ENCODE measurements around the gene CLASP1. TPM values are rescaled to one million over a fixed set of nuclear protein-coding genes. Genes with fewer than 3 reads are reported as not detected.

CLASP1 gene
- total and polyA plus RNA-seq, 2 of the 8 experiments (the other 6 are each of a cell fraction or from before 2014, with no cell fraction given) = 7.3 to 53.9 TPM

DNA sequence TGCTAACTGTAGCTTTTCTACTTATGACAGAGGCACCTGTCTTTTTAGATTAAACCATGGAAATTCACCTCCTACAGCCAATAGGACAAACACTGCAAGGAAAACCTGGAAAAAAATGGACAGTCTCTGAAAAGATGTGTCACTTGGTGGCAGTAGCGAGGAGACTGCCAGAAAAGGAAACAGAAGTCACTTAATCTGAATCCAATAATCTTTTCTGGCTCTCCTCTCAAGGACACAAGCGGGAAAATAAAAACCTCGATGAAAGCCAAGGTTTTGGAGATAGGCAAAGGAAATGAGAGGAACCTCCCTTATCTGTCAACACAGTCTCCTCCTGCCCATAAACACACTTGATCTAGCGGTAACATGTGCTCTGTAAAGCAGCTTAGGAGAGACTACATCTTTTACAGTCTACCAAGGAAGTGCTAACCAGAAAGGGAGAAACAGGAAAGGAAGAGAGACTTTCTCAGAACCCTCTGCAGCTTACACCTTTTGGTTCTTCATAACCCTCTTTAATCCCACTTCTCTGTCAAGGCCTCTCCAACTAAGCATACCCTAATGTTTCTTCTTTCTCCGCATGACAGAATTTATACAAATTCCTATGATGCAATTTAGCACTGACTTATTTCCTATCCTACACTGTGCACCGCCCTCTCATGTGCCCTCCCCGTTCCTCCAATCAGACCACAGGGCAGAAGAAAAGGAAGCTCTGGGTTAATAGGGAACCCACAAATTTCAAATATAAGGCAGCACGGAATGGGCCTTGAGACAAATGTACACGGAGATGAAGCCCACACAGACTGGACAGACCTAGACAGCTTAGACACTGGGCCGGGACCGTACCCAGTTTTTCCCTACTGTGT lies 52.8 kb downstream of the CLASP1 start:
- H3K23ac ChIP-seq (ENCODE audit: insufficient read length) = no peak overlapping the region
- no peak overlapping the region for H3K4me2 ChIP-seq (ENCODE audit: insufficient read depth in 1 of 2, low read depth in 2 of 2, low read length in 2 of 2)
- no peaks in the 10 kb centered on the region for H3K36me3 ChIP-seq (ENCODE audit: control insufficient read depth in 2 of 4, insufficient read depth in 4 of 4, low read length in 3 of 4)
- no peak overlapping the region for H3K18ac ChIP-seq (ENCODE audit: extremely low read depth, low read length)
- H4K5ac ChIP-seq (ENCODE audit: insufficient read length, low read depth, low read length) = no peak overlapping the region
- TF ChIP-seq TBP (IDR thresholded peaks at IDR 0.05; ENCODE audit: low read depth, low read length) (no peak), CTCF (IDR thresholded peaks at IDR 0.05; ENCODE audit: control extremely low read depth in 1 of 3, insufficient read depth in 1 of 3, low read depth in 1 of 3, low read length in 3 of 3) (peak in 2 of 3 experiments; percentile 41 to 45; a peak in 2 of 4 replicates), RAD21 (IDR thresholded peaks at IDR 0.05 in 1 of 2, conservative IDR thresholded peaks at IDR 0.05 in 1 of 2; ENCODE audit: low read depth in 2 of 2, low read length in 2 of 2) (peak; percentile 45 to 55)
- H2AFZ ChIP-seq (ENCODE audit: low read length) = no peak overlapping the region
- H3K4me1 ChIP-seq (replicated peaks in 1 of 4; ENCODE audit: control insufficient read depth in 3 of 4, insufficient read depth in 4 of 4, low read length in 3 of 4) = peaks cover 0 to 3% (median 0%) of the 10 kb centered on the region in 4 experiments; a peak in 1 of 7 replicates
- no peak overlapping the region for H3K4ac ChIP-seq (replicated peaks; ENCODE audit: insufficient read length, low read depth, low read length)
- no peak overlapping the region for H4K8ac ChIP-seq (ENCODE audit: extremely low read depth, insufficient read depth, low read length)
- H2BK120ac ChIP-seq (replicated peaks; ENCODE audit: low read depth, low read length) = no peak overlapping the region
- no peak overlapping the region for H4K91ac ChIP-seq (replicated peaks; ENCODE audit: insufficient read length, low read length)
- H3K27me3 ChIP-seq (replicated peaks in 1 of 4; ENCODE audit: control insufficient read depth in 3 of 4, extremely low read depth in 1 of 4, insufficient read depth in 3 of 4, low read length in 3 of 4) = no peaks in the 10 kb centered on the region
- H3K9me3 ChIP-seq (ENCODE audit: insufficient read depth in 2 of 2, low read depth in 1 of 2, low read length in 1 of 2) = no peaks in the 10 kb centered on the region
- WGBS, 2 experiments (ENCODE audit: extremely low coverage in 1 of 2, insufficient coverage in 1 of 2, insufficient read length in 1 of 2, insufficient replicate concordance in 2 of 2, low coverage in 1 of 2, low lambda C conversion rate in 2 of 2, missing lambda C conversion rate in 1 of 2) = 85% methylated on average over 11 of the region's 11 CpGs; no CpG with 5 or more reads in 1 of the 2 experiments
- no peak overlapping the region for H2BK20ac ChIP-seq (ENCODE audit: low read length)
- no peak overlapping the region for H2AK5ac ChIP-seq (ENCODE audit: low read depth, low read length)
- H4K20me1 ChIP-seq (replicated peaks in 1 of 2; ENCODE audit: control insufficient read depth in 1 of 2, insufficient read depth in 2 of 2, low read length in 2 of 2) = peaks cover 4 to 7% of the 10 kb centered on the region in 2 experiments
- no peak overlapping the region for H2BK12ac ChIP-seq (ENCODE audit: low read depth, low read length)
- no peak overlapping the region for H3K14ac ChIP-seq (ENCODE audit: insufficient read length)
- no peak overlapping the region for H3K4me3 ChIP-seq (ENCODE audit: extremely low read depth in 1 of 4, insufficient read depth in 2 of 4, low read depth in 3 of 4, low read length in 4 of 4)
- H3K27ac ChIP-seq (ENCODE audit: low read depth, low read length) = no peak overlapping the region
- DNase-seq (ENCODE audit: low read depth in 1 of 2, low spot score in 2 of 2) (no peak), FAIRE-seq (no peak)
- no peak overlapping the region for H3K56ac ChIP-seq (replicated peaks; ENCODE audit: insufficient read length, low read depth, low read length)
- ChIA-PET POLR2A (ENCODE audit: partially characterized antibody) (interaction anchor here (1.2 to 2.2 kb wide), 3 partner anchors 11 to 66 kb away, joined by 3 to 6 read pairs (median 5); partner anchors contain the start of gene RNU4ATAC), CTCF (ENCODE audit: partially characterized antibody) (interaction anchor here (0.6 to 2.8 kb wide), 18 partner anchors 9 to 194 kb away, joined by 3 to 14 read pairs (median 4); partner anchors contain the start of gene RNU4ATAC)
- H2BK15ac ChIP-seq (ENCODE audit: low read length) = no peak overlapping the region
- peaks cover 4 to 61% of the 10 kb centered on the region in 2 experiments; a peak in 3 of 4 replicates for H3K79me2 ChIP-seq (ENCODE audit: control insufficient read depth in 1 of 2, insufficient read depth in 2 of 2, low read length in 2 of 2)
- no peaks in the 10 kb centered on the region for H3K23me2 ChIP-seq (ENCODE audit: low read depth, low read length)
- no peak overlapping the region for H3K9ac ChIP-seq (replicated peaks in 1 of 4; ENCODE audit: extremely low read depth in 1 of 4, low read depth in 3 of 4, low read length in 3 of 4)
- no peaks in the 10 kb centered on the region for H3K79me1 ChIP-seq (ENCODE audit: low read depth, low read length)
- no peak overlapping the region for H2BK5ac ChIP-seq (ENCODE audit: low read depth, low read length)

Measured in H1 (cell line).